BE2C (cell line): ENCODE data around the gene TEDC1.
A peak's percentile ranks its signal among the peaks of the same experiment; 100 is the strongest.

Experiments used
- DNase-seq: peaks from one replicate; pipeline ENCODE4 v3.0.0-alpha.2; 2020
- H3K27me3 ChIP-seq: fragments of 250-450 bp; sonication (Bioruptor Pico); 2 replicates; pipeline ENCODE4 v1.5.1; 2020; ENCODE audit warnings: mild to moderate bottlenecking
- H3K36me3 ChIP-seq: fragments of 250-450 bp; sonication (Bioruptor Pico); 2 replicates; pipeline ENCODE4 v1.5.1; 2020; ENCODE audit warnings: mild to moderate bottlenecking
- H3K4me1 ChIP-seq: fragments of 250-450 bp; sonication (Bioruptor Pico); 2 replicates; pipeline ENCODE4 v1.5.1; 2020
- H3K4me3 ChIP-seq: 2 replicates; pipeline ENCODE4 v1.5.1; 2011; ENCODE audit warnings: low read depth, low read length
- H3K9me3 ChIP-seq: fragments of 250-450 bp; sonication (Bioruptor Pico); 2 replicates; pipeline ENCODE4 v1.5.1; 2020
- CTCF ChIP-seq: IDR thresholded peaks from 2 replicates; pipeline ENCODE4 v1.5.1; 2012; ENCODE audit warnings: mild to moderate bottlenecking, low read depth, low read length

Gene TEDC1

GRCh38 chr14:105536051-105536450 lies 45.0 kb downstream of the TEDC1 start:
- Histone ChIP-seq H3K36me3 (no peaks in the 10 kb centered on the region), H3K4me3 (no peak overlapping the region), H3K4me1 (no peaks in the 10 kb centered on the region), H3K9me3 (no peaks in the 10 kb centered on the region), H3K27me3 (peaks cover 27% of the 10 kb centered on the region; the same call in 1 of the 2 replicates)
- TF ChIP-seq CTCF, result no peak
- DNase-seq, result no peak

GRCh38 chr14:105536691-105537579 lies 45.9 kb downstream of the TEDC1 start:
- Histone ChIP-seq H3K36me3 (no peaks in the 10 kb centered on the region), H3K4me1 (no peaks in the 10 kb centered on the region), H3K9me3 (no peaks in the 10 kb centered on the region), H3K4me3 (no peak overlapping the region), H3K27me3 (peaks cover 34% of the 10 kb centered on the region)
- DNase-seq, result peak; percentile 12
- TF ChIP-seq CTCF, result no peak

- peak; percentile 83 for TF ChIP-seq CTCF
- Histone ChIP-seq H3K4me1 (no peaks in the 10 kb centered on the region), H3K36me3 (no peaks in the 10 kb centered on the region), H3K27me3 (peaks cover 41% of the 10 kb centered on the region), H3K9me3 (no peaks in the 10 kb centered on the region), H3K4me3 (no peak overlapping the region)
- DNase-seq, result peak; percentile 68
Observed at GRCh38 chr14:105537580-105538474, 46.8 kb downstream of the TEDC1 start.

GRCh38 chr14:105538481-105539049 lies 47.5 kb downstream of the TEDC1 start:
- DNase-seq, result no peak
- Histone ChIP-seq H3K27me3 (peaks cover 48% of the 10 kb centered on the region), H3K9me3 (no peaks in the 10 kb centered on the region), H3K4me1 (no peaks in the 10 kb centered on the region), H3K4me3 (no peak overlapping the region), H3K36me3 (no peaks in the 10 kb centered on the region)
- no peak for TF ChIP-seq CTCF

- no peaks in the 10 kb centered on the region for H3K36me3 ChIP-seq
- no peak for TF ChIP-seq CTCF
- no peaks in the 10 kb centered on the region for H3K9me3 ChIP-seq
- no peak for DNase-seq
- H3K27me3 ChIP-seq, result peaks cover 58% of the 10 kb centered on the region
- H3K4me1 ChIP-seq, result no peaks in the 10 kb centered on the region
- no peak overlapping the region for H3K4me3 ChIP-seq
Observed at GRCh38 chr14:105540811-105541210, 49.8 kb downstream of the TEDC1 start.
